Measurements from ENCODE around the gene USP6.
"Not testable (repeated sequence)": the region's sequence is repeated elsewhere in the genome, so short reads cannot be mapped to it uniquely, and the experiment has no call there.

USP6 gene

DNA sequence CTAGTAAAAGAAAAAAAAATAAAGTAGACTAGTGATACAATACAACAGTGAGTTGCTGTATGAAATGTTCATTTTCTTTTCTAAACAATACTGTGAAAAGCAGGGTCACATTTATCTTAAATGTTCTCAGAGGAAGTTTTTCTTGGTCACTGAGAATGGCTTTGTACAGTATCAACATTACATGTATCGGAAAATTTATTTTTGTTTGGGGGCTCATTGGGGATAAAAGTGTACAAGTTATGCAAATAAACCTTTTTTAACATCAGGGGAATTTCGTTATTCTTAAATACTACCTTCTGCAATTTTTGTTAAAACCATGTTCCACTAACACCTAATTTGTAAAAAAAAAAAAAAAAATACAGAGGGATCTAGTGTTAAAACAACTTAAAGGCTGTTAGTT, 84.5 kb downstream of the USP6 start:
- no peak for DNase-seq

GRCh38 chr17:5201011-5201410, 85.2 kb downstream of the USP6 start:
- no peak for DNase-seq

DNA sequence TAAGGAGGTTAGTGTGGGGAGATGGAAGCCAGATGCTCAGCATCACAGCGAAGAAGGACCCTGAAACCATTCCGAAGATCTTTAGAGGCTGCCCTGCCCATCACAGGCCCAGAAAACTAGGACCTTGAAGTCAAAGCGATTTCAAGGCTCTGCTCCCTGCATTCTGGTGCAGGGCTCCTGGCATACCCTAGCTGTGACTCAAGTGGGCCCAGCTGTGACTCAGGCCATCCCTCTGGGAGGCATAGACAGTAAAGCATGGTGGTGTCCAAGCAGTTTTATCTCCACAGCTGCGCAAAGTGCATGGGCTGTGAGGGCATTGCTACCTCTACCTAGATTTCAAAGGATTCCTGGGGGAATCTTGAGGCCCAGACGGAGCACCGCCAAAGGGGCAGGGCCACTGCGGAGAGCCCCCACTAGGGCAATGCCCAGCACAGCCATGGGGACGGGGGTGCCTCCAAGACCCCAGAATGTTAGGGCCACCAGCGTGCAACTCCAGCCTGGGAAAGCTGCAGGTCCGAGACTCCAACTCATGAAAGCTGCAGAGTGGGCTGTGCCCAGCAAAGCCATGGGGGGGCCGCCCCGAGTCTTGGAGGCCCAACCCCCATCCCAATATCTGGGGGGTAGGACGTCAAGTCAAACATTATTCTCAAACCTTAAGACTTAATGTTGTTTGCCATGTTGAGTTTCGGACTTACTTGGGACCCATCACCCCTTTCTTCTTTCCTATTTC, 87.5 kb downstream of the USP6 start:
- no peak for DNase-seq

DNA sequence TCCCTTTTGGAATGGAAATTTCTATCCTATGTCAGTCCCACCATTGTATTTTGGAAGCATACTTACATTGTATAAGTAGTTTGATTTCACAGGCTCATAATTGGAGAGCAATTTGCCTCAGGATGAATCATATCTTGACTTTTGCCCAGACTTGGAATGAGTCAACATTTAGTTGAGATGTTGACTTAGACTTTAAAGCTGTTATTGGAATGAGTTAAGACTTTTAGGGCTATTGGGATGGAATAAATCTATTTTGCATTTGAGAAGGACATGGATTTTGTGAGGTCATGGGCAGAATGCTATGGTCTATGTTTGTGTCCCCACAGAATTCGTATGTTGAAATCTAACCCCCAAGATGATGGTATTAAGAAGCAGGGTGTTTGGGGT, 88.1 kb downstream of the USP6 start:
- DNase-seq, result no peak

DNA sequence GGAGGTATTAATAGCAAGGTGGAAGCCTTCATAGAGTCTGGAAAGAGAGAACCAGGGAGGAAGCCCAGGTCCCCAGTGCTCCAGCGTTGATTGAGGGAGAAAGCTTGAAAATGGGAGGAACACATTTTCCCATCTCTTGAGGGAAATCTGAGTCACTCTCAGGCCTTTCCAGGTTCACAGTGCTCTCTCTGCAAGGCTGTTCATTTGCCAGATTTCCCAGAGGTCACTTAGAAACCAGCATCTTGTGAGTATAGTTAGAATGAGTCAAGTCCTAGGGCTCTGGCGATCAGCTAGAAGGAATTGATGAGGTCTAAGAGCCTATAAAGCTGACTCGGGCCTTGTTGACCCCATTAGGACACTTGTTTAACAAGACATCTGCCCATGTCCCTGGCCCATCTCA, 93.6 kb downstream of the USP6 start:
- DNase-seq, result no peak

DNA sequence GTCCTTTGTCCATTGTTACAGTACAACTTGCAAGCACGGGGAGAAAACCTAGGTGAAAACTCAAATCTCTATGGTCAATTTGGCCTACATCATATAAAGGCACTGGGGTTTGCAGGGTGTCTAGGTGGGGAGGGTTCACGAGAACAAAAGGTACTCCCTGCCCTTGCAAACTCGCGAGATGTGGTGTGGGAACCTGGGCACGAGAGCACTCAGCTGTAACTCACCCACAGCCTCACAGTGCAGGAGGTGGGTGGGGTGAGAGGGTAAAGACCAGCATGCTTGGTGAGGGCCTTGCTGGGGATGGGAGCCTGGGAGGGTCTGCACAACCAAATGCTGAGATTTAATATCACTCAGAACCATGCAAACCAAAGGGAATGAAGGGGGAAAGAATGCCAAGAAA, 94.3 kb downstream of the USP6 start:
- no peak for DNase-seq

DNA sequence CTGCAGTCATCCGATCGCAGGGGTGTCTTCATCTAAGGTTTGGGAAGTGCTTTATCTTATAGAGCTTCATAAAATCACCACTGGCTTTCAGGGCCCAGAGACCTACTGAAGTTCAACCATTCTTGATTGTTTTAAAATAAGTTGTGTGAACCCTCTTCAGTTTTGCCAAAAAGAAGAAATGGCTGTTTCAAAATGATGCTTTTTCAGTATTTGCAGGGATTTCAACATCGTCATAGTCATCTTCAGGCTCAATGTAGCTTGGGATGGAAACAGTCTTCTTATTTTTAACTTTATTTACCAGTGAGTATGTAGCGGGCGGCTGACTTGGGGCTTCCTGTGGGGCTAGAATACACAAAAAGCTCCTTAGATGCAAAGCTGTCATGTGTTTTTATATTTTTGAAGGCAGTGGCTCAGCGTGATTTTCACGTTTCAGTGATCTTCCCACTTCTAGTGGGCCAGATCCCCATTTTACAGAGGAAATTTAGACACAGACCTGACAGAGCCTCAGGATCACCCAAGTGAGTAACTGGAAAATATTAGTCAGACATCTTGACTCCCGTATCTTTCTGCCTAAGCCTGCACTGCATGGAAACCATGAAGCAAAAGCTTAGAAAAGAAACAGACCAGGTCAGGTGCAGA, 94.9 kb downstream of the USP6 start:
- DNase-seq, result no peak

- DNase-seq, result no peak
These were observed 95.6 kb downstream of the USP6 start for GRCh38 chr17:5211458-5211857.

DNA sequence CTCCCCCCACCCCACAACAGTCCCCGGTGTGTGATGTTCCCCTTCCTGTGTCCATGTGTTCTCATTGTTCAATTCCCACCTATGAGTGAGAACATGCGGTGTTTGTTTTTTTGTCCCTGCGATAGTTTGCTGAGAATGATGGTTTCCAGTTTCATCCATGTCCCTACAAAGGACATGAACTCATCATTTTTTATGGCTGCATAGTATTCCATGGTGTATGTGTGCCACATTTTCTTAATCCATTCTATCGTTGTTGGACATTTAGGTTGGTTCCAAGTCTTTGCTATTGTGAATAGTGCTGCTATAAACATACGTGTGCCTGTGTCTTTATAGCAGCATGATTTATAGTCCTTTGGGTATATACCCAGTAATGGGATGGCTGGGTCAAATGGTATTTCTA, 101.7 kb downstream of the USP6 start:
- DNase-seq, result not testable (repeated sequence)

- no peak for DNase-seq
These were observed 103.7 kb downstream of the USP6 start for GRCh38 chr17:5219536-5219935.

GRCh38 chr17:5220074-5220473, 104.2 kb downstream of the USP6 start:
- DNase-seq, result no peak

DNA sequence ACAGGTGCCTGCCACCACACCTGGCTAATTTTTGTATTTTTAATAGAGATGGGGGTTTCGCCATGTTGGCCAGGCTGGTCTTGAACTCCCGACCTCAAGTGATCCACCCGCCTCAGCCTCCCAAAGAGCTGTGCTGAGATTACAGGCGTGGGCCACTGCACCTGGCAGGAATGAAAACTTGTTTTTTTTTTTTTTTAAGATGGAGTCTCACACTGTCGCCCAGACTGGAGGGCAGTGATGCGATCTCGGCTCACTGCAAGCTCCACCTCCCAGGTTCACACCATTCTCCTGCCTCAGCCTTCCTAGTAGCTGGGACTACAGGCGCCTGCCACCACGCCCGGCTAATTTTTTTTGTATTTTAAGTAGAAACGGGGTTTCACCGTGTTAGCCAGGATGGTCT, 106.1 kb downstream of the USP6 start:
- not testable (repeated sequence) for DNase-seq

Measured in Kasumi-1 (cell line).